ENCODE results near the gene SCP2. TPM values are rescaled to one million over a fixed set of nuclear protein-coding genes. Genes with fewer than 3 reads are reported as not detected.

SCP2 gene
- total RNA-seq, 2 experiments from 2014 or later = 71.8 to 79.2 TPM

GRCh38 chr1:52907068-52907811, 19.8 kb upstream of the SCP2 start:
- H3K4me3 Mint-ChIP-seq = no peak overlapping the region
- no peak overlapping the region for H3K27ac Mint-ChIP-seq
- no peak for DNase-seq
- H3K36me3 Mint-ChIP-seq (ENCODE audit: low read depth) = peaks cover 1% of the 10 kb centered on the region
- intact Hi-C loops (cut with micrococcal nuclease) = loop anchor here (5.0 kb wide), 1 partner anchor 65 kb away; no protein-coding TSS in a partner anchor
- H3K4me1 Mint-ChIP-seq (ENCODE audit: low read depth) = no peaks in the 10 kb centered on the region
- no peaks in the 10 kb centered on the region for H3K27me3 Mint-ChIP-seq (ENCODE audit: low read depth)
- CTCF ChIA-PET = no interaction called here
- no peaks in the 10 kb centered on the region for H3K9me3 Mint-ChIP-seq

GRCh38 chr1:52907812-52908153, 19.3 kb upstream of the SCP2 start:
- Mint-ChIP-seq H3K4me3 (no peak overlapping the region), H3K36me3 (ENCODE audit: low read depth) (peaks cover 1% of the 10 kb centered on the region), H3K27ac (no peak overlapping the region), H3K4me1 (ENCODE audit: low read depth) (no peaks in the 10 kb centered on the region), H3K27me3 (ENCODE audit: low read depth) (no peaks in the 10 kb centered on the region), H3K9me3 (no peaks in the 10 kb centered on the region)
- CTCF ChIA-PET = no interaction called here
- DNase-seq = no peak
- intact Hi-C loops (cut with micrococcal nuclease) = loop anchor here (5.0 kb wide), 1 partner anchor 65 kb away; no protein-coding TSS in a partner anchor

DNA sequence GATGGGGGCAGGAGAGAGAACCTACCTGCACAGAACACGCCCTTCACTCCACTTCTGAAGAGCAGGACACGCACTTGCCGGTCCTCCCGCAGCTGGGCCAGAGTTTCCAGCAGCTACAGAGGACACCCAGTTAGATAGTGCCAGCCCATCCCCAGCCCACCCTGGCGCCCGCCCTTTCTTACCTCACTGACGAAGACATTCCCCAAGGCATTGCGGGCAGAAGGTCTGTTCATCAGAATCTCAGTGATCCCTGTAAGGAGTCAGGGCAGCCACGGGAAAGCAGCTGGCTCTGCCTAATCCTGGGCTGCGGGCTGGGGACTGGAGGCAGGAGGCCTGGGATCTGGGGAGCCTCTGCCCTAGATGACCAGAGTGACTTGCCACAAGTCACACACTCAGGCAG, 15.5 kb upstream of the SCP2 start:
- no peaks in the 10 kb centered on the region for H3K9me3 Mint-ChIP-seq
- no peak overlapping the region for H3K4me3 Mint-ChIP-seq
- CTCF ChIA-PET = no interaction called here
- no peak for DNase-seq
- H3K27me3 Mint-ChIP-seq (ENCODE audit: low read depth) = no peaks in the 10 kb centered on the region
- H3K36me3 Mint-ChIP-seq (ENCODE audit: low read depth) = peaks cover 1% of the 10 kb centered on the region
- intact Hi-C loops (cut with micrococcal nuclease) = no loop called here
- no peaks in the 10 kb centered on the region for H3K4me1 Mint-ChIP-seq (ENCODE audit: low read depth)
- no peak overlapping the region for H3K27ac Mint-ChIP-seq

DNA sequence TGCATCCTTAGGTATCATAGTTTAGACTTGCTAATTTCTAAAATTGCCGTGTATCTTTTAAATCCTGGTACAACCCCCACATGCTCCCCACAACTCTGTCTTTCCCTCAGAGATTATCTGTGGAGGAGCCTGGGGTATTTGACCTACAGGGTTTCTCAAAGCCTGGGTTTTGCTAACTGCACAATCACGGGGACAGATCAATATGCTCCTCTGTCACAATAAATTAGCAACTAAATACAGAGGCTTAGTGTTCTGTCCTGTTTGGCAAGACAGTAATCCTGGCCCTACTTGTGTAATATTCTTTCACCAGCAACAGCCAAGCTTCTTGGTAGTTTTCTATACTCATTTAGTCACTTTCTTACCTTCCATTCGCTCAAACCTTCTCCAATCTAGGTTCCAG, 14.1 kb upstream of the SCP2 start:
- CTCF ChIA-PET = no interaction called here
- H3K27me3 Mint-ChIP-seq (ENCODE audit: low read depth) = no peaks in the 10 kb centered on the region
- no peaks in the 10 kb centered on the region for H3K9me3 Mint-ChIP-seq
- peaks cover 2% of the 10 kb centered on the region for H3K4me1 Mint-ChIP-seq (ENCODE audit: low read depth)
- intact Hi-C loops (cut with micrococcal nuclease) = no loop called here
- H3K36me3 Mint-ChIP-seq (ENCODE audit: low read depth) = no peaks in the 10 kb centered on the region
- H3K27ac Mint-ChIP-seq = no peak overlapping the region
- H3K4me3 Mint-ChIP-seq = no peak overlapping the region
- no peak for DNase-seq

- CTCF ChIA-PET = no interaction called here
- no peaks in the 10 kb centered on the region for H3K36me3 Mint-ChIP-seq (ENCODE audit: low read depth)
- DNase-seq = peak; percentile 34
- peaks cover 2% of the 10 kb centered on the region for H3K4me1 Mint-ChIP-seq (ENCODE audit: low read depth)
- no peak overlapping the region for H3K27ac Mint-ChIP-seq
- no peak overlapping the region for H3K4me3 Mint-ChIP-seq
- no peaks in the 10 kb centered on the region for H3K27me3 Mint-ChIP-seq (ENCODE audit: low read depth)
- intact Hi-C loops (cut with micrococcal nuclease) = no loop called here
- H3K9me3 Mint-ChIP-seq = no peaks in the 10 kb centered on the region
Observed at GRCh38 chr1:52913537-52913936, 13.5 kb upstream of the SCP2 start.

DNA sequence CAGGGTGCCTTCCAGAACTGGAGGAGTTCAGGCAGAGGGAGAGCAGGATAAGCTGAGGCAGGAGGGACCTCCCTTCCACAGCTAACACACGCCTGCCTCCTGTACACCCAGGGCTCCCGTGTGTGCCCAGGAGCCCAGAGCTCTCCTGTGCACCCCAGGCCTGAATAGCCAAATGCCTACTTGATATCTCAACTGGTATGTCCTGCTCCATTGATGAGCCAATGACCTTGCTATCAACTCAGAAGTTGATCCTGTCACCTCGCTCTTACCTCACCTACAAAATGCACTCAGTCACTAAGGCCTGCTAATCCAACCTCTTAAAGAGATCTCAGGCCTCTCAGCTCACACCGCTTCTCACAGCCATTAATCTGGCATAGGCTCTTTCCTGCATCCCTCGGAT, 12.6 kb upstream of the SCP2 start:
- no peak overlapping the region for H3K27ac Mint-ChIP-seq
- H3K27me3 Mint-ChIP-seq (ENCODE audit: low read depth) = no peaks in the 10 kb centered on the region
- H3K4me3 Mint-ChIP-seq = no peak overlapping the region
- no peaks in the 10 kb centered on the region for H3K36me3 Mint-ChIP-seq (ENCODE audit: low read depth)
- CTCF ChIA-PET = interaction anchor here (1.2 kb wide), 1 partner anchor 8 kb away, joined by 3 read pairs; no protein-coding TSS in a partner anchor
- DNase-seq = no peak
- peaks cover 7% of the 10 kb centered on the region for H3K4me1 Mint-ChIP-seq (ENCODE audit: low read depth)
- H3K9me3 Mint-ChIP-seq = no peaks in the 10 kb centered on the region
- intact Hi-C loops (cut with micrococcal nuclease) = no loop called here

DNA sequence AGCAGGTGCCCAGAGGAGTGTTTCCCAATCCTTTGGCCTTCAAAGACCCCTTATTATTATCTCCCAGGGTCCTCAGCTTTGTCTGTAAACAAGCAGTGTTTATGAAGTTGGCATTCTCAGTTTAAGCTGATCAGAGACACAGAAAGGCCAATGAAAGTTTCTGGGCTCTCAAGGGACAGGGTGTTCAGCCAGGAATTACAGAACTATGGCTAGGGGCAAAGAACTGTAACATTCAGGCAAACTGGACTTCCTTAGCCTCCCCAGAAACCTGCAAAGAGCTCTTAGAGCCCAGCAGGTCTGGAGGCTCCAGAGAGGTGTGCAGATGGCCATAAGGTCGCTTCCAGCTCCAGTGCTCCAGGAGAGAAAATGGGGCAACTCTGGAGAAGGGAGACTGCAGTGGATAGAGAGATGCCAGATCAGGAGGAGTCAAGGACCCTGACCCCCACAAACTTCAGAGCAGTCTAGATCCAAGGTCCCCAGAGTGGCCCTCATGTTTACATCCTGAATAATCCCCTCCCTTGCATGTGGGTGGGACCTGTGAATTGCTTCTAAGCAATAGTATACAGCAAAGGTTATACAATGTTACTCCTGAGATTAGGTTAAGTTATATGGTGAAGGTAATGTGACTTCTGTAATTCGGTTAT, 11.7 kb upstream of the SCP2 start:
- intact Hi-C loops (cut with micrococcal nuclease) = no loop called here
- DNase-seq = no peak
- Mint-ChIP-seq H3K36me3 (ENCODE audit: low read depth) (no peaks in the 10 kb centered on the region), H3K4me1 (ENCODE audit: low read depth) (peaks cover 16% of the 10 kb centered on the region), H3K27me3 (ENCODE audit: low read depth) (no peaks in the 10 kb centered on the region), H3K27ac (no peak overlapping the region), H3K9me3 (no peaks in the 10 kb centered on the region), H3K4me3 (no peak overlapping the region)
- CTCF ChIA-PET = interaction anchor here (1.2 kb wide), 1 partner anchor 9 kb away, joined by 3 read pairs; no protein-coding TSS in a partner anchor

GRCh38 chr1:52915855-52916220, 11.2 kb upstream of the SCP2 start:
- H3K4me3 Mint-ChIP-seq = no peak overlapping the region
- H3K36me3 Mint-ChIP-seq (ENCODE audit: low read depth) = no peaks in the 10 kb centered on the region
- H3K27ac Mint-ChIP-seq = no peak overlapping the region
- intact Hi-C loops (cut with micrococcal nuclease) = no loop called here
- DNase-seq = no peak
- CTCF ChIA-PET = no interaction called here
- peaks cover 21% of the 10 kb centered on the region for H3K4me1 Mint-ChIP-seq (ENCODE audit: low read depth)
- no peaks in the 10 kb centered on the region for H3K27me3 Mint-ChIP-seq (ENCODE audit: low read depth)
- no peaks in the 10 kb centered on the region for H3K9me3 Mint-ChIP-seq

- CTCF ChIA-PET = no interaction called here
- Mint-ChIP-seq H3K4me3 (no peak overlapping the region), H3K27me3 (ENCODE audit: low read depth) (no peaks in the 10 kb centered on the region), H3K4me1 (ENCODE audit: low read depth) (peaks cover 21% of the 10 kb centered on the region), H3K36me3 (ENCODE audit: low read depth) (no peaks in the 10 kb centered on the region), H3K9me3 (no peaks in the 10 kb centered on the region), H3K27ac (no peak overlapping the region)
- DNase-seq = no peak
- intact Hi-C loops (cut with micrococcal nuclease) = no loop called here
Observed at GRCh38 chr1:52916241-52916975, 10.7 kb upstream of the SCP2 start.

GRCh38 chr1:52917156-52917555, 9.9 kb upstream of the SCP2 start:
- H3K9me3 Mint-ChIP-seq = no peaks in the 10 kb centered on the region
- CTCF ChIA-PET = interaction anchor here (0.6 kb wide), 1 partner anchor 257 kb away, joined by 4 read pairs; no protein-coding TSS in a partner anchor
- no peaks in the 10 kb centered on the region for H3K27me3 Mint-ChIP-seq (ENCODE audit: low read depth)
- no peak overlapping the region for H3K27ac Mint-ChIP-seq
- intact Hi-C loops (cut with micrococcal nuclease) = no loop called here
- peaks cover 25% of the 10 kb centered on the region for H3K4me1 Mint-ChIP-seq (ENCODE audit: low read depth)
- no peak overlapping the region for H3K4me3 Mint-ChIP-seq
- no peaks in the 10 kb centered on the region for H3K36me3 Mint-ChIP-seq (ENCODE audit: low read depth)
- DNase-seq = no peak

- Mint-ChIP-seq H3K4me1 (ENCODE audit: low read depth) (peaks cover 26% of the 10 kb centered on the region), H3K27ac (no peak overlapping the region), H3K9me3 (no peaks in the 10 kb centered on the region), H3K36me3 (ENCODE audit: low read depth) (no peaks in the 10 kb centered on the region), H3K4me3 (no peak overlapping the region), H3K27me3 (ENCODE audit: low read depth) (no peaks in the 10 kb centered on the region)
- CTCF ChIA-PET = interaction anchor here (0.6 kb wide), 1 partner anchor 257 kb away, joined by 4 read pairs; no protein-coding TSS in a partner anchor
- no peak for DNase-seq
- intact Hi-C loops (cut with micrococcal nuclease) = no loop called here
Observed at GRCh38 chr1:52917581-52917980, 9.5 kb upstream of the SCP2 start.

- H3K9me3 Mint-ChIP-seq = no peaks in the 10 kb centered on the region
- DNase-seq = no peak
- no peak overlapping the region for H3K4me3 Mint-ChIP-seq
- intact Hi-C loops (cut with micrococcal nuclease) = no loop called here
- peaks cover 27% of the 10 kb centered on the region for H3K4me1 Mint-ChIP-seq (ENCODE audit: low read depth)
- CTCF ChIA-PET = no interaction called here
- H3K36me3 Mint-ChIP-seq (ENCODE audit: low read depth) = no peaks in the 10 kb centered on the region
- no peak overlapping the region for H3K27ac Mint-ChIP-seq
- H3K27me3 Mint-ChIP-seq (ENCODE audit: low read depth) = no peaks in the 10 kb centered on the region
Observed at GRCh38 chr1:52918201-52918600, 8.9 kb upstream of the SCP2 start.

Data from activated naive CD4-positive, alpha-beta T cell treated with anti-CD3 and anti-CD28 coated beads for 36 hours (primary cell).